Measurements from ENCODE around the gene TBC1D1.

DNA sequence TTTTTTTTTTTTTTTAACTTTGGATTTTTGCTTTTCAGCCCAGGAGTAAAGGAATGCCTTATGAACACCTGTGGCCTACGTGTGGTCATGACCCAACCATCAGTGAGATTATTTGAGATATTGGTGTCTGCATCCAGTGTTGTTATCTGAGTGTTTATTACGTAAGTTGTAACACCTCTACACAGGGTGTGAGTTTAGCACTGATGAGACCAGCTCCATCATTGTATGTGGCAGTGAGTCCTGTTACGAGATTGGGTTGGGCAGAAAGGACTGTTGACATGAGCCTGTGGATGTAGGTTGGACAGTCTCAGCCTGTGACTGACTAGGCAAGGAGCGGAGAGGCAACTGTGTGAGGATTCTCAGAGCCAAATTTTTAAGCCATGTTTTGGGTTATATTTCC lies 248.3 kb downstream of the TBC1D1 start:
- TF ChIP-seq, protein P1, sequence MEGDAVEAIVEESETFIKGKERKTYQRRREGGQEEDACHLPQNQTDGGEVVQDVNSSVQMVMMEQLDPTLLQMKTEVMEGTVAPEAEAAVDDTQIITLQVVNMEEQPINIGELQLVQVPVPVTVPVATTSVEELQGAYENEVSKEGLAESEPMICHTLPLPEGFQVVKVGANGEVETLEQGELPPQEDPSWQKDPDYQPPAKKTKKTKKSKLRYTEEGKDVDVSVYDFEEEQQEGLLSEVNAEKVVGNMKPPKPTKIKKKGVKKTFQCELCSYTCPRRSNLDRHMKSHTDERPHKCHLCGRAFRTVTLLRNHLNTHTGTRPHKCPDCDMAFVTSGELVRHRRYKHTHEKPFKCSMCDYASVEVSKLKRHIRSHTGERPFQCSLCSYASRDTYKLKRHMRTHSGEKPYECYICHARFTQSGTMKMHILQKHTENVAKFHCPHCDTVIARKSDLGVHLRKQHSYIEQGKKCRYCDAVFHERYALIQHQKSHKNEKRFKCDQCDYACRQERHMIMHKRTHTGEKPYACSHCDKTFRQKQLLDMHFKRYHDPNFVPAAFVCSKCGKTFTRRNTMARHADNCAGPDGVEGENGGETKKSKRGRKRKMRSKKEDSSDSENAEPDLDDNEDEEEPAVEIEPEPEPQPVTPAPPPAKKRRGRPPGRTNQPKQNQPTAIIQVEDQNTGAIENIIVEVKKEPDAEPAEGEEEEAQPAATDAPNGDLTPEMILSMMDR (IDR thresholded peaks at IDR 0.05 in 8 of 11, conservative IDR thresholded peaks at IDR 0.05 in 3 of 11), result no peak
- TF ChIP-seq POLR2A (IDR thresholded peaks at IDR 0.05) (no peak), POLR2AphosphoS5 (IDR thresholded peaks at IDR 0.05) (no peak)

Data from spleen (tissue), 7 donors.